HG03460 (cell line): ENCODE data around the gene CCDC187.

Experiments used
- ATAC-seq: cut with Tn5 transposase; IDR thresholded peaks from one replicate; pipeline ENCODE4 v1.9.1; 2021; ENCODE audit not compliant: unreplicated experiment

CCDC187 gene

GRCh38 chr9:136286987-136287379 lies 16.9 kb downstream of the CCDC187 start:
- no peak for ATAC-seq

- no peak for ATAC-seq
These were observed 17.4 kb downstream of the CCDC187 start for GRCh38 chr9:136286359-136286986.

GRCh38 chr9:136285501-136286358 lies 18.2 kb downstream of the CCDC187 start:
- ATAC-seq = no peak

GRCh38 chr9:136284951-136285350 lies 18.9 kb downstream of the CCDC187 start:
- no peak for ATAC-seq

GRCh38 chr9:136284311-136284710 lies 19.6 kb downstream of the CCDC187 start:
- no peak for ATAC-seq

GRCh38 chr9:136283291-136284235 lies 20.3 kb downstream of the CCDC187 start:
- ATAC-seq = peak; percentile 63

- no peak for ATAC-seq
These were observed 21.5 kb downstream of the CCDC187 start for GRCh38 chr9:136282272-136282861.

GRCh38 chr9:136281421-136282271 lies 22.2 kb downstream of the CCDC187 start:
- ATAC-seq = no peak

GRCh38 chr9:136280535-136281315 lies 23.2 kb downstream of the CCDC187 start:
- no peak for ATAC-seq

GRCh38 chr9:136279471-136279870 lies 24.4 kb downstream of the CCDC187 start:
- no peak for ATAC-seq

GRCh38 chr9:136278894-136279293 lies 25.0 kb downstream of the CCDC187 start:
- no peak for ATAC-seq

- no peak for ATAC-seq
These were observed 25.7 kb downstream of the CCDC187 start for GRCh38 chr9:136278221-136278620.

- no peak for ATAC-seq
These were observed 26.1 kb downstream of the CCDC187 start for GRCh38 chr9:136277746-136278145.

GRCh38 chr9:136276716-136277115 lies 27.2 kb downstream of the CCDC187 start:
- ATAC-seq = no peak

- no peak for ATAC-seq
These were observed 28.1 kb downstream of the CCDC187 start for GRCh38 chr9:136275655-136276429.

- ATAC-seq = no peak
These were observed 28.9 kb downstream of the CCDC187 start for GRCh38 chr9:136274786-136275654.
